Vagina (tissue), 2 donors: Measurements from ENCODE around the gene GRIK2.

ENCODE experiments used
- POLR2A ChIP-seq, 2 donors: fragments of 450-650 bp; IDR thresholded peaks; one replicate each; pipeline ENCODE4 v1.6.1; 2017; ENCODE audit warnings: antibody characterized with exemption in 2 of 2, mild to moderate bottlenecking in 2 of 2, moderate library complexity in 2 of 2
- POLR2AphosphoS5 ChIP-seq, 2 donors: sonication (generic); formaldehyde crosslinking; IDR thresholded peaks; one replicate each; pipeline ENCODE4 v1.9.0; 2017; ENCODE audit warnings: antibody characterized with exemption in 2 of 2, mild to moderate bottlenecking in 2 of 2, low read depth in 1 of 2; ENCODE audit not compliant: insufficient read depth in 1 of 2
- TF ChIP-seq, protein P1 (sequence below), 3 experiments: fragments of 450-650 bp in 2 of 3; fragments of 200-600 bp in 1 of 3; sonication (generic) in 1 of 3; IDR thresholded peaks; one replicate each; pipeline ENCODE4 v1.5.1; 2017 to 2019; ENCODE audit warnings: antibody characterized with exemption in 3 of 3, mild to moderate bottlenecking in 2 of 3, moderate library complexity in 2 of 3

DNA sequence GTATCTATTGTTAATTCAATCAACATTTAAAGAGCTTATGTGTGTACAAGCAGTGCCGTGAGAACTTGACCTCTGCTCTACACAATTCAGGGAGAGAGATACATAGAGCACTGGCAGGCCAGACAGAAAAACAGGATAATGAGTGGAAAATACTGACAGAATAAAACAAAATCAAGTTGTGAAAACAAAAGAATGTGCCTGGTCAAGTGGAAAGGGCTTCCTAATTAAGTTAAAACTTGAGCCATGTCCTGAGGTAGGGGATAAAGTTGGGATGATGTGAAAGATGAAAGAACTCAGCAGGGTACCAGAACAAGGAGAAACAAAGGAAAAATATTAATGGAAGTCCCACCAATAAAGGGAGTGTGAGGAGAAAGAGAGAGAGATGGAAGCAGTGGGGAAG, 672.8 kb downstream of the GRIK2 start:
- TF ChIP-seq POLR2AphosphoS5 (IDR thresholded peaks at IDR 0.05; ENCODE audit: insufficient read depth in 1 of 2, low read depth in 1 of 2) (no peak), POLR2A (IDR thresholded peaks at IDR 0.05) (no peak)
- TF ChIP-seq, protein P1, sequence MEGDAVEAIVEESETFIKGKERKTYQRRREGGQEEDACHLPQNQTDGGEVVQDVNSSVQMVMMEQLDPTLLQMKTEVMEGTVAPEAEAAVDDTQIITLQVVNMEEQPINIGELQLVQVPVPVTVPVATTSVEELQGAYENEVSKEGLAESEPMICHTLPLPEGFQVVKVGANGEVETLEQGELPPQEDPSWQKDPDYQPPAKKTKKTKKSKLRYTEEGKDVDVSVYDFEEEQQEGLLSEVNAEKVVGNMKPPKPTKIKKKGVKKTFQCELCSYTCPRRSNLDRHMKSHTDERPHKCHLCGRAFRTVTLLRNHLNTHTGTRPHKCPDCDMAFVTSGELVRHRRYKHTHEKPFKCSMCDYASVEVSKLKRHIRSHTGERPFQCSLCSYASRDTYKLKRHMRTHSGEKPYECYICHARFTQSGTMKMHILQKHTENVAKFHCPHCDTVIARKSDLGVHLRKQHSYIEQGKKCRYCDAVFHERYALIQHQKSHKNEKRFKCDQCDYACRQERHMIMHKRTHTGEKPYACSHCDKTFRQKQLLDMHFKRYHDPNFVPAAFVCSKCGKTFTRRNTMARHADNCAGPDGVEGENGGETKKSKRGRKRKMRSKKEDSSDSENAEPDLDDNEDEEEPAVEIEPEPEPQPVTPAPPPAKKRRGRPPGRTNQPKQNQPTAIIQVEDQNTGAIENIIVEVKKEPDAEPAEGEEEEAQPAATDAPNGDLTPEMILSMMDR (IDR thresholded peaks at IDR 0.05): no peak
